OCI-LY7 (cell line): Measurements from ENCODE around the gene GGT6.

Experiments
- EZH2phosphoT487 ChIP-seq: fragments of 200-600 bp; sonication (generic); IDR thresholded peaks from 2 replicates; pipeline ENCODE4 v1.6.1; 2018; ENCODE audit warnings: low read depth, borderline replicate concordance, mild to moderate bottlenecking, mixed run types, antibody characterized with exemption, low read length, moderate library complexity, mixed read lengths
- TF ChIP-seq, protein P1 (sequence below): fragments of 200-600 bp; sonication (generic); conservative IDR thresholded peaks from 2 replicates; pipeline ENCODE4 v1.5.1; 2014; ENCODE audit warnings: mild to moderate bottlenecking, antibody characterized with exemption, low read length, moderate library complexity, mixed read lengths

DNA sequence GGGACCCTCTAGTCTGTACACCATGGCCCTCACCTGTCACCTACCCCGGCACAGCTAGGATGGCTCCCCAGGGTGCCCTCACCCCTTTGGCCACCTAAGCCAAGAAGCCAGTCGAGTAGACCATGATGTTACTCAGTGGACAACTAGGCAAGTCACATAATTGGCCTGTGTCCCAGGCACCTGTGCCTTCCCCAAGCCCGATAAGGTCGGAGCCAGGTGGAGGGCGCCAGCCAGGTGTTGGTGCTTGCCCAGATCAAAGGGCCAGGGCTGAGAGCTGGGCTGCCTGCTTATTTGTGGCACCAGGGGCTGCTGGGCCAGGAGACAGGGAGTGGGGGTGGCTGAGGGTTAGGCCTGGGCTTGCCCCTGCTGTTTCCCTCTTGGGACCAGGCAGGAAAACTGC lies 44.9 kb downstream of the GGT6 start:
- TF ChIP-seq, protein P1, sequence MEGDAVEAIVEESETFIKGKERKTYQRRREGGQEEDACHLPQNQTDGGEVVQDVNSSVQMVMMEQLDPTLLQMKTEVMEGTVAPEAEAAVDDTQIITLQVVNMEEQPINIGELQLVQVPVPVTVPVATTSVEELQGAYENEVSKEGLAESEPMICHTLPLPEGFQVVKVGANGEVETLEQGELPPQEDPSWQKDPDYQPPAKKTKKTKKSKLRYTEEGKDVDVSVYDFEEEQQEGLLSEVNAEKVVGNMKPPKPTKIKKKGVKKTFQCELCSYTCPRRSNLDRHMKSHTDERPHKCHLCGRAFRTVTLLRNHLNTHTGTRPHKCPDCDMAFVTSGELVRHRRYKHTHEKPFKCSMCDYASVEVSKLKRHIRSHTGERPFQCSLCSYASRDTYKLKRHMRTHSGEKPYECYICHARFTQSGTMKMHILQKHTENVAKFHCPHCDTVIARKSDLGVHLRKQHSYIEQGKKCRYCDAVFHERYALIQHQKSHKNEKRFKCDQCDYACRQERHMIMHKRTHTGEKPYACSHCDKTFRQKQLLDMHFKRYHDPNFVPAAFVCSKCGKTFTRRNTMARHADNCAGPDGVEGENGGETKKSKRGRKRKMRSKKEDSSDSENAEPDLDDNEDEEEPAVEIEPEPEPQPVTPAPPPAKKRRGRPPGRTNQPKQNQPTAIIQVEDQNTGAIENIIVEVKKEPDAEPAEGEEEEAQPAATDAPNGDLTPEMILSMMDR, result no peak
- TF ChIP-seq EZH2phosphoT487, result no peak
